ENCODE measurements around the gene RXFP4. TPM values are rescaled to one million over a fixed set of nuclear protein-coding genes. Genes with fewer than 3 reads are reported as not detected.
A peak's percentile ranks its signal among the peaks of the same experiment; 100 is the strongest.

RXFP4 gene
- total RNA-seq, 4 donors from 2014 or later = 0.80 to 11.6 (median 2.5) TPM

DNA sequence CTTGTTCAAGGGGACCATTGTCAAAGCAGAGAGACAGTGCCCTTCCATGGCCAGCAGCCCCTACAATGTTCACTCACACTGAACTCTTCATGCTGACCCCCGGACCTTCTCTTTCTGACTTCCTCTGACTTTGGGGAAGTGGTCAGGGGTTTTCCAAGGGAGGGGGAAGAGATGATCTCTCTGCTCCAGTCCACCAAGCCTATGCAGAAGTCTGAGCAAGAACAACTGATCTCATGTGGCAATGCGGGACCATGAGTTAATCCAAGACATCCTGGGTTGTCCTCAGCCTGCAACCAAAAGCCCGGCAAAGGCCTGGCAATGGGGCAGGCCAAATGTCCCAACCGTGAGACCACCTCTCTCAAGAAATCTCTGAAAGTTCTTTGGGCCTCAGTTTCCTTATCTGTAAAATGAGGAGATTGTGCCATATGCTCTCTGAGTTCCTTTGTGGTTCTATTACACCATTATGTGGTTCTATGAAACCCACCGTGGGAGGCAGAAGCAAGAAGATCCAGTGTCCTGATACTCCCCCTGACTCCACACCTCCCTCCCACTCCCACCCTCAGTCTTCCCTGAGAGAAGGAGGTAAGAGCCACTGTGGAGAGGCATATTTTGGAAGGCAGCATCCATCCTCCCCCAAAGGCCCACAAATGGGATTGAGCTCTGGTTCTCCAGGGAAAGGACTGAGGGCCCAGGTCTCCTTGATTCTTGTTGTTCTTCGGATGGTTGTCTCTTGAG is 48.7 kb downstream of the RXFP4 start:
- intact Hi-C loops (cut with DNase I; ENCODE audit: low total_unique reads) = no loop called here
- Histone ChIP-seq H3K27me3 (no peaks in the 10 kb centered on the region), H3K36me3 (no peaks in the 10 kb centered on the region), H3K9me3 (no peaks in the 10 kb centered on the region), H3K27ac (peak overlapping the region; percentile 14 to 38 (median 24)), H3K4me3 (no peak overlapping the region), H3K4me1 (peaks cover 7 to 8% (median 7%) of the 10 kb centered on the region in 4 donors)
- 71 to 100% methylated on average over 1 to 6 of the region's 6 CpGs for WGBS, 2 donors (ENCODE audit: low coverage in 1 of 2)
- in situ Hi-C loops (cut with MboI; ENCODE audit: low pct_ligation_motif_present in 1 of 4, low pct_unique_long_range_greater_than_20kb in 1 of 4, low sequenced_read_pairs in 3 of 4) = no loop called here
- DNase-seq = no peak
- TF ChIP-seq, protein P1, sequence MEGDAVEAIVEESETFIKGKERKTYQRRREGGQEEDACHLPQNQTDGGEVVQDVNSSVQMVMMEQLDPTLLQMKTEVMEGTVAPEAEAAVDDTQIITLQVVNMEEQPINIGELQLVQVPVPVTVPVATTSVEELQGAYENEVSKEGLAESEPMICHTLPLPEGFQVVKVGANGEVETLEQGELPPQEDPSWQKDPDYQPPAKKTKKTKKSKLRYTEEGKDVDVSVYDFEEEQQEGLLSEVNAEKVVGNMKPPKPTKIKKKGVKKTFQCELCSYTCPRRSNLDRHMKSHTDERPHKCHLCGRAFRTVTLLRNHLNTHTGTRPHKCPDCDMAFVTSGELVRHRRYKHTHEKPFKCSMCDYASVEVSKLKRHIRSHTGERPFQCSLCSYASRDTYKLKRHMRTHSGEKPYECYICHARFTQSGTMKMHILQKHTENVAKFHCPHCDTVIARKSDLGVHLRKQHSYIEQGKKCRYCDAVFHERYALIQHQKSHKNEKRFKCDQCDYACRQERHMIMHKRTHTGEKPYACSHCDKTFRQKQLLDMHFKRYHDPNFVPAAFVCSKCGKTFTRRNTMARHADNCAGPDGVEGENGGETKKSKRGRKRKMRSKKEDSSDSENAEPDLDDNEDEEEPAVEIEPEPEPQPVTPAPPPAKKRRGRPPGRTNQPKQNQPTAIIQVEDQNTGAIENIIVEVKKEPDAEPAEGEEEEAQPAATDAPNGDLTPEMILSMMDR (IDR thresholded peaks at IDR 0.05) = no peak
- no peak for TF ChIP-seq POLR2AphosphoS5 (IDR thresholded peaks at IDR 0.05)
- TF ChIP-seq POLR2A (IDR thresholded peaks at IDR 0.05) = no peak
- TF ChIP-seq EP300 (IDR thresholded peaks at IDR 0.05; ENCODE audit: low read depth) = no peak

Small RNA genes within 50 kb of the gene (small RNA-seq; reads per million reads assigned to genes)
- 0 reads per million in 4 donors for gene MIR6738
- 0 reads per million in 4 donors for gene RF00015
- gene SCARNA4 = 0 reads per million in 4 donors
- gene SNORA80E = 79.9 to 321 (median 191) reads per million in 4 donors

Other genes starting within 250 kb of the RXFP4 start
- gene GON4L, start 84.4 kb upstream of the RXFP4 start, total RNA-seq = 10 to 100 TPM; 36.3 to 75.6 (median 45.6) TPM
- gene SYT11, start 82.1 kb upstream of the RXFP4 start, total RNA-seq = 1 to 10 TPM; 2.2 to 5.9 (median 3.6) TPM
- gene RIT1, start 30.3 kb upstream of the RXFP4 start, total RNA-seq = 10 to 100 TPM in 3 of 4 donors, 1 to 10 TPM in 1; 6.4 to 23.7 (median 17.0) TPM
- gene KHDC4, start 7.2 kb upstream of the RXFP4 start, total RNA-seq = 100 to 1,000 TPM in 2 of 4 donors, 10 to 100 TPM in 2; 76.2 to 158 (median 98.7) TPM
- gene ARHGEF2, start 36.9 kb downstream of the RXFP4 start, total RNA-seq = 100 to 1,000 TPM; 107 to 244 (median 169) TPM
- gene SSR2, start 79.3 kb downstream of the RXFP4 start, total RNA-seq = 100 to 1,000 TPM in 2 of 4 donors, 10 to 100 TPM in 2; 51.2 to 275 (median 168) TPM
- gene UBQLN4, start 112.2 kb downstream of the RXFP4 start, total RNA-seq = 10 to 100 TPM in 3 of 4 donors, 1 to 10 TPM in 1; 7.9 to 21.3 (median 16.1) TPM
- 10 to 100 TPM; 20.9 to 70.9 (median 47.5) TPM for gene LAMTOR2, start 113.1 kb downstream of the RXFP4 start, total RNA-seq
- gene RAB25, start 119.5 kb downstream of the RXFP4 start, total RNA-seq = 100 to 1,000 TPM; 140 to 213 (median 174) TPM
- under 1 TPM in 3 of 4 donors, not detected in 1; 0.14 to 0.60 (median 0.48) TPM for gene MEX3A, start 140.8 kb downstream of the RXFP4 start, total RNA-seq
- gene LMNA, start 173.1 kb downstream of the RXFP4 start, total RNA-seq = 100 to 1,000 TPM; 300 to 999 (median 324) TPM
- gene SEMA4A, start 211.9 kb downstream of the RXFP4 start, total RNA-seq = 1 to 10 TPM in 3 of 4 donors, not detected in 1; 2.6 to 6.0 (median 4.8) TPM

Data from transverse colon (tissue), 4 donors.